ENCODE results near the gene MAML2.

MAML2 gene

DNA sequence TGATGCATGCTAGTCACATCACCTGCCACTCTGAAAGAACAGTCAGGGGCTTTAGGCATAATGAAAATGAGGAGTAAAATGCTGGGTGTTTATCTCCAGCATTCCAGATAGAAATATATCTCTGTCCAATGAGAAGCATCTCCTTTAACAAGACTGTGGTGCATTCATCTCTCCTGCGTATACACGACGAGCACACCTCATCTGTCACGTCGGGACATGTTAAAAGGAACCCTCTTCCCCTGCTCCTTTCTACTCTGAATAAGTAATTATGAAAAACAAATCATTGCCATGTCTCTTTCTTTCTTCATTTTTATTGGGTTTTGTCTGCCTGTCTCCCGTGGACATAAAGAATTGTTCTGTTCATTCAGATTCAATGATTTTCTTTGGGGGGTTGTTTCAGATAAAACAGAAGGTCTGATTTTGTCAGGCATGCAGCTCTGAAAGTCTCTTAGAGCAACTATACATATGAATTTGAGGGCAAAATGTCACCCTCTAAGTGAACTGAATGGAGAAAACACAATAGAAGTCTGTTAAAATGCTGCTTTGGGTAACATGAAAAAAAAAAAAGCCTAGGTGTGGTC lies 195.0 kb downstream of the MAML2 start:
- no peak for DNase-seq

DNA sequence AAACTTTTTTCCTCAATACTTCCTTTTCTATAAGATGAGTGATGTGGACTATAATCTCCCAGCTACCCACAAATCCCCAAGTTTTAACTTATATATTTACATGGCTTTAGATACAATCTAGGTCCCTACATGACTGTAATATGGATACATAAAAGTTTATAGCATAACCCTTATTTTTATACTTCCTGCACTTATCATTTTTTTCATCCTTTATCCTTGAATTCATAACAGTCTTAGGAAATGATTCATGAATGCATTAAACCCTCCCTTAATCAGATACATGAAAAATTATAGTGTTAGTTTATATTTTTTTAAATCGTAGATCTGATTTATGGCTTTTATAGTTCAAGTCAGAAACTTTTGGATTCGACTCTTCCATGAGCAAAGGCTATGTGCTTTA lies 195.8 kb downstream of the MAML2 start:
- DNase-seq, result no peak

DNA sequence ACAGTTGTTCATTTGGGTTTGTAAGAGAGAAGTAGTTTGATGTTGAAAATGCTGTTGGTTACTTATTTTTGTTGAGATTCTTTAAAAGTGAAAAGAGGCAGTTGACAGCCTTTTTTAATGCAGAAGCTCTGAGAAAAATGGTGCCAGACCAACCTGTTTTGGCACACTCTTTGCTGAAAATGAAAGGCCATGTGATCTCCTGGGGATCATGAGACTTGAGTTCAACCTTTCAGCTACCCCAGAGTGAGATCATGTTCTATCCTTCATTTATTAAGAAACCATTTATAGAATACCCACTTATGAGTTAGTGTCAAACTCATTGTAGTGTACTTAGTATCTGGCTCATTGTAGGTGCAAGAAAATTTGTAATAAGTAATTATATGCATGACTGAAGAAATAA lies 196.2 kb downstream of the MAML2 start:
- DNase-seq, result no peak

DNA sequence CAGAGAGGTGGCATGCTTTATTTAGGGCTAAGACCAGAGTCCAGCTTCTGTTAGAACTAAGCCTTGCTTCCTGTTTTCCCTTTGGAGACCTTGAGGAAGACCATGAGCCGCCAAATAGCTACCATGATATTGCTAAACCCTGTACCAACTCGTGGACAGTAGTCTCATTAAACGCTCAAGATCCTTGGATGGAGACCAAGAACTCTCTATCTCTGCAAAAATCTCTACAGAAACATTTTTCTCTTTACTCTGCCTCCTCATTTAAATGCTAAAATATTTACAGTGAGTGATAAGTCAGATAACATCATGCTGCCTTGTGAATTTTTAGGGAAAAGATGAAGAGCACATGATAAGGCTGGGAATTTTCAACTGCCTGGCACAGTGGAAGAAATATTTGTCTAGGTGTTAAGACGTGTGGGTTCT lies 197.8 kb downstream of the MAML2 start:
- no peak for DNase-seq

- DNase-seq, result no peak
Measured at GRCh38 chr11:96144553-96144952, 198.4 kb downstream of the MAML2 start.

DNA sequence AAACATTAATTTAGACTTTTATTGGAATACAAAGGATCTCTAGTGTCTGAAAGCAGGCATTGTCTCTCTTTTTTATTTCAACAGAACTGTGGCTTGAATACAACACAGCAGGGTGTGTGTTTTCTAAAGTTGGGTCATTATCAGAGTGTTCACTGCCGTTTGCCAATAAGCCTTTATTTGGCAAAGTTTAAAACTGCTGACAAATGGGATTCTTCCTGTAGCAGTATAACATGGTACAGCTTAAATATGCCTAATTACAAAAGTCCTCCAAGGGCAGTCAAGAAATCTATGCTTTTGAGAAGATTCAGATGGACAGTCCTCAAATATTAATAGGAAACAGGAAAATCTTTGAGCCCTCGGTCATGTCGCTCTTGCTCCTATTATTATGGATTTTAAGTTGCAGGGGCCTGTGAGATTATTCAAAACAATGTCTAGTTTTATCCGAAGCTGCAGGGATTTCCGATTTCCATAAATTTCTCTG lies 199.9 kb downstream of the MAML2 start:
- peak; percentile 43 for DNase-seq

GRCh38 chr11:96141626-96142025 lies 201.4 kb downstream of the MAML2 start:
- no peak for DNase-seq

- no peak for DNase-seq
Measured at GRCh38 chr11:96139691-96140090, 203.3 kb downstream of the MAML2 start.

- no peak for DNase-seq
Measured at GRCh38 chr11:96137373-96137772, 205.6 kb downstream of the MAML2 start.

- DNase-seq, result no peak
Measured at GRCh38 chr11:96136613-96137298, 206.2 kb downstream of the MAML2 start.

DNA sequence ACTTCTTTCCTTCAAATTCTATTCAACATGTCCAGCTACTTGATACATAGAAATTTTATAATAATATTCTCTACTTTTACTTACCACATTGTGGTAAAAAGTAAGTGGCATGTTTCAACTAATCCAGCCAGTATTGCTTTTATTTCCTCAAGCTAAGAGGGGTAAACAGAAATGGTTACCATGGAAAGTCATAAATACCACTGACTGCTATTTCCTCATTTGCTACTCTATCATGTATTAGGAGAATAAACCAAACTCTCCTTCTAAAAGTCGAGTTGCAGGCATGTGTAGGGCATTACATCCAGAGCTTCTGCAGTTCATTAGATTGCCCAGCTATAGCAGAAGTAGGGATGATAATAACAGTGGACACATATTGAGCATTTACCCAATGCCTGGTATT lies 208.4 kb downstream of the MAML2 start:
- no peak for DNase-seq

GRCh38 chr11:96132437-96132836 lies 210.6 kb downstream of the MAML2 start:
- DNase-seq, result no peak

DNA sequence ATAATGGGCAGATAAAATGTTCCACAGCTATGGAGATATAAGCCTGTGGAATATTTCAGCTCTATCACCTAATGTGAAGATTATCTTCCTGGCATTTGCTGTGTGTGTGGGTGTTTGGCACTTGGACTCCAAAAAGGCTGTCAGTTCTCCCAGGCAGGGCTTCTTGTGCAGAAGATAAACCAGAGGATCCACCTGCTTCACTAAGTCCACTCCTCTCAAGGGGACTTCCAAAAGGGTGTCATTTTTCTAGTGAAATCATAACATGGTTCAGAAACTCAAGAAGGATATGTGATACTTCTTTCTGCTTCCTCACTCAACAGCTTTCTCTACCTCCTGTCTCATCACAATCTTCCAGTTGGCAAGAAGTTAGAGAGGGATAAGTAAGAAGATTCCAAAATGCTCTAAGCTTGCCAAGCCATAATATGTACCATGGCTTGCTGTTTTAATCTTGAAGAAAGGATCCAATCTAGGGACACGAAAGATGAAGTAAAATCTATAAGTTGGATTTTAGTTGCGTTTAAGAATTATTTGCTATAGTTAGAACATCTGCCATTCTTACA lies 212.9 kb downstream of the MAML2 start:
- DNase-seq, result no peak

- no peak for DNase-seq
Measured at GRCh38 chr11:96127596-96127959, 215.4 kb downstream of the MAML2 start.

DNA sequence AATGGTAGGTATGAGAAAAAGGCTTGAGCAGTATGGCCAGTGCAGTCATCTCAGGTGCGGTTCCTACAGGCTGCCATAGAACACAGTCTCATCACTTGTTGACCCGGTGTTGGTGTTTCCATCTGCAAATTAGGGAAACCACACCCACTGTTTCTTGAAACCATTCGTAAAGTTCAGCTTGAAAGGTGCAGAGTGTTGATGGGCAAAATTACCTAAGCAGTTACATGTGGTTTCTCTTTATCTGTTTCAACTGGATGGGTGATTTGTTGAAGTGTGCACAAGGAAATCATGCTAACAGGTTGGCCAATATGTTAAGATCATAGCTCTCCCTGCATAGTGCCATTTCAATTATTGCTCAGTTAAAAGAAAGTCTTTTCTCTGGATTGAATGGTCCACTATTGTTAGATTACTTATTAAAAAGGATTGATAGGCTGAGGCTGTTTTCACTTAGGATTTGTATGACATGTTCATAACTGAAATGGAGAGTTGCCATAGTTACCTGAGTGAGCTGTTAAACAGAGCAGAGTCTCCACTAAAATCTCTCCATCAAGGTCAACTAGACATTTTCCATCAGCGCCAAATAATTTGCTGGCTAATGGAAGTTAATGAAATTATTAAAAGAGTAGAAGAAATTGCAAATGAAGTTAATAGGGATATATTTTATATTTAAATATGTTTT lies 215.9 kb downstream of the MAML2 start:
- DNase-seq, result no peak

DNA sequence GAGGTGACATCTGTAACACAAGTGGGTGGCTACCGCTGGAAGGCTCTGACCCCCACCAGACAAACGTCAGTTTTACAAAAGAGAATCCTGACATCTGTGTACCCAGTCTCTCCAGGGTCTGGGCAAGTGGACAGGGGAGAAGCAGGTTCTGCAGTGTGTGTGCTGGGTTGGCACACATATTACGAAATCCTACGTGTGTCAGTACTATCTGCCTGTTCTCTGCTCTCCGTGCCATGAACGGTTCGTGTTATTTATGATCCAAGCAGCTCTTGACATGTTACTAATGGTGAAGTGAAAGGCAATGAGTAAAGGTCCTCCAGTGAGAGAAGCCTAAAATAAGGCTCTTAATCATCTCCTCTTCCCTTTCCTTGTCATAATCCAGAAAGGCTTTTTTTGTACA lies 217.6 kb downstream of the MAML2 start:
- DNase-seq, result no peak

DNA sequence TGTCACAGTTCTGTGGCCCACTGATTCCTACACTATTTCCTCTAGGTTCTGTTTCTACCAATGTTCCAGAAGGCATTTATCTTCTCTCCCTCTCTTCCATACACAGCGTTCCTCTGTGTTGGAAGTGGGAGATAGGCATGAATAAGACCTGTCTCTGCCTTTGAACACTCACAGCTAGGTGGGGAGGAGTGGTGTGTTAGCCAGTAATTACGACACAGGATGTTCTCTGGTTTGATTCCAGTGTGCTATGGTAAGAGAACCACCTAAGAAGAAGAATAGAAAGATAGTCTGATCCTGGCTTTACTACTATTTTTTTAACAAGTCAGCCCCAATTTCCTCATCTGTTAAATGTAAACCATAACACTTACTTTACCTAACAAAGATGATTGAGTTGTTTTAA lies 218.8 kb downstream of the MAML2 start:
- no peak for DNase-seq

DNA sequence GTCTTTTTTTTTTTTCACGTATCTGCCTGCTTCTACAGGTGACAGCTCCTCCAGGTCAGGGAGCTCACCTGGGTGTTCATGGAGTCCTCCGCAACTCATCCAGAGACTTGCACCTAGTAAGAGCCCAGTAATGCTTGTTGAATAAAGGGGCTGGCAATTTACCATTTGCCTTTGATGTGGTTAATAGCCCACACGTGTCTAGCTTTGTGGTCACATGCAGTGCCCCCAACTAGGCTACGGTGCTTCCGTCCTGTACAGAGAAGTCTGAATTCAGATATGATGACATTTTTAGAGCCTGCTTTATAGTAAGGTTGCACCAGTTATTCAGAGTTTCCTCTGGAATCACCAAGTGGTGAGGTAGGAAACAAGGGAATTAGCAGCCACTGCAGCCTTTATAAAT lies 219.7 kb downstream of the MAML2 start:
- DNase-seq, result no peak

- DNase-seq, result no peak
Measured at GRCh38 chr11:96122601-96123074, 220.4 kb downstream of the MAML2 start.

- no peak for DNase-seq
Measured at GRCh38 chr11:96119211-96119610, 223.8 kb downstream of the MAML2 start.

- no peak for DNase-seq
Measured at GRCh38 chr11:96116376-96116775, 226.6 kb downstream of the MAML2 start.

DNA sequence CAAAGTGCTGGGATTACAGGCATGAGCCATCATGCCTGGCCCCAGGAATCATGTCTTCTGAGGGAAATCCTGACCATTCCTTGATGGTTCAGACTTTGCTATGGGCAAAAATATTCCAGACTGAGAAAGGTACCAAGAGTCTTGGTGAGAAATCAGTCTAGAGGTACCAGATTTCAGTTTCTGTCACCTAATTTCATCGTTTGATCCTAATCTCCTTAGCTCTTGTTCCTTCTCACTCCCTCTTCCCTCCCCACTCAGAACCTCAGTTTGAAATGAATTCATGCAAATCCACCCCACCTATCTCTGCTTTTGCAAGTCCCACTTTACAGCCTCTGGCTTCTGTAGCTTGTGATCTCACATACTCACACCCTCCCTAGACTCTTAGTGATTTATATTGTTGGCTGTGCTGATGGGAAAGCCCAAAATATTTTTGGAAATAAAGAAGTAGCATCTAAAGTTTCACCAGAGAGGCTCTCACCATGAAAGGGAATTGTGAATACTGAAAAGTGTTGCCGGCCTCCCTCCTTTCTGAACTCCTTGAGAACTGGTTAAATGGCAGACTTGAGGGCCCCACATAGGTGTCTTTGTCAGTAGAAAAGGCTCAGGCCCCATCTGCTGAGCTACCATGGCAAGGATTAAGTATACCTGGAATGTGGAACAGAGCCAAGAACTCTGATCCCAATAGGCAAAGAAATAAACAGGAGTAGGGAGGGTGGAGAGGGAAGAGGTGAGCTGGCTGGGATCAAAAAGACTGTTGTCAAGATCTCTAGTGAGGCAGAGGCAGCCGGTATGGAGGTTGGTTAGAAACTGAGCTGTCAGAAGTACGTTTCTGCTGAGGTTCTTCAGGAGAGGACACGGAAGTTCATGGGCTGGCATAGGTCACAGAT lies 228.6 kb downstream of the MAML2 start:
- no peak for DNase-seq

GRCh38 chr11:96113193-96113681 lies 229.8 kb downstream of the MAML2 start:
- no peak for DNase-seq
